Nephron progenitor cell (in vitro differentiated cells): ENCODE data around the gene PLXNA2.

Experiments
- DNase-seq: peaks from one replicate; pipeline ENCODE4 v3.0.0; 2021
- H3K27ac Mint-ChIP-seq: 2 replicates; pipeline ENCODE4 v1.8.0; 2021; ENCODE audit warnings: mild to moderate bottlenecking, moderate library complexity, mixed read lengths
- H3K27me3 Mint-ChIP-seq: 2 replicates; pipeline ENCODE4 v1.8.0; 2021; ENCODE audit warnings: mild to moderate bottlenecking, low read depth, mixed read lengths; ENCODE audit not compliant: poor library complexity
- H3K36me3 Mint-ChIP-seq: 2 replicates; pipeline ENCODE4 v1.8.0; 2021; ENCODE audit warnings: low read depth, mixed read lengths
- H3K4me1 Mint-ChIP-seq: 2 replicates; pipeline ENCODE4 v1.8.0; 2021; ENCODE audit warnings: mixed read lengths
- H3K4me3 Mint-ChIP-seq: 2 replicates; pipeline ENCODE4 v1.8.0; 2021; ENCODE audit warnings: mild to moderate bottlenecking, moderate library complexity, mixed read lengths
- H3K9me3 Mint-ChIP-seq: 2 replicates; pipeline ENCODE4 v1.8.0; 2021; ENCODE audit warnings: mild to moderate bottlenecking, moderate library complexity, mixed read lengths
- TF ChIP-seq, protein P1 (sequence below): fragments of 200-600 bp; sonication (generic); IDR thresholded peaks from 2 replicates; pipeline ENCODE4 v1.5.0; 2021; ENCODE audit warnings: antibody characterized with exemption

Gene PLXNA2

DNA sequence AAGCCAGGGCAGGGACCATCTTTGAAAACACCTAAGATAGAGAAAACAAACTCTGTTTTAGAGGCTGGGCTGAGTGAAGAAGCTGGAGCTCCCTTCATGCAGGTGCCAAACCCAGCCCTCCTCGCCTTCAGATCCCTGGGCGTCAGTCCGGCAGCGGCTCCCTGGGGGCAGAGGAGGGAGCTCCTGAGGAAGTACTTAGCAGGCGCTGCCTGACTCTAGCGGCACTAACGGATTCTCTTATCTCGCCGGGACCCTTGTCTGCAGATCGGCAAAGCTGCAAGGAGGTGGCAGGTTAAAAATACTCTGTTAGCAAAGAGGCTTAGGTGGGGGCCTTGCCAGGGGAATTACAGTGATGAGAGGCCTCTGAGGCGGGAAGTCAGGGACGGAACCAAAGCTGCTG lies 79.6 kb downstream of the PLXNA2 start:
- Mint-ChIP-seq H3K4me1 (peaks cover 87% of the 10 kb centered on the region), H3K36me3 (peaks cover 17% of the 10 kb centered on the region), H3K4me3 (no peak overlapping the region), H3K9me3 (no peaks in the 10 kb centered on the region), H3K27me3 (peaks cover 37% of the 10 kb centered on the region), H3K27ac (no peak overlapping the region)
- TF ChIP-seq, protein P1, sequence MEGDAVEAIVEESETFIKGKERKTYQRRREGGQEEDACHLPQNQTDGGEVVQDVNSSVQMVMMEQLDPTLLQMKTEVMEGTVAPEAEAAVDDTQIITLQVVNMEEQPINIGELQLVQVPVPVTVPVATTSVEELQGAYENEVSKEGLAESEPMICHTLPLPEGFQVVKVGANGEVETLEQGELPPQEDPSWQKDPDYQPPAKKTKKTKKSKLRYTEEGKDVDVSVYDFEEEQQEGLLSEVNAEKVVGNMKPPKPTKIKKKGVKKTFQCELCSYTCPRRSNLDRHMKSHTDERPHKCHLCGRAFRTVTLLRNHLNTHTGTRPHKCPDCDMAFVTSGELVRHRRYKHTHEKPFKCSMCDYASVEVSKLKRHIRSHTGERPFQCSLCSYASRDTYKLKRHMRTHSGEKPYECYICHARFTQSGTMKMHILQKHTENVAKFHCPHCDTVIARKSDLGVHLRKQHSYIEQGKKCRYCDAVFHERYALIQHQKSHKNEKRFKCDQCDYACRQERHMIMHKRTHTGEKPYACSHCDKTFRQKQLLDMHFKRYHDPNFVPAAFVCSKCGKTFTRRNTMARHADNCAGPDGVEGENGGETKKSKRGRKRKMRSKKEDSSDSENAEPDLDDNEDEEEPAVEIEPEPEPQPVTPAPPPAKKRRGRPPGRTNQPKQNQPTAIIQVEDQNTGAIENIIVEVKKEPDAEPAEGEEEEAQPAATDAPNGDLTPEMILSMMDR, result no peak
- no peak for DNase-seq

- Mint-ChIP-seq H3K4me3 (no peak overlapping the region), H3K36me3 (peaks cover 11% of the 10 kb centered on the region), H3K27me3 (peaks cover 35% of the 10 kb centered on the region), H3K27ac (no peak overlapping the region), H3K4me1 (peaks cover 88% of the 10 kb centered on the region), H3K9me3 (no peaks in the 10 kb centered on the region)
- no peak for DNase-seq
- TF ChIP-seq, protein P1, result no peak
Observed at GRCh38 chr1:208163539-208163938, 80.6 kb downstream of the PLXNA2 start.

DNA sequence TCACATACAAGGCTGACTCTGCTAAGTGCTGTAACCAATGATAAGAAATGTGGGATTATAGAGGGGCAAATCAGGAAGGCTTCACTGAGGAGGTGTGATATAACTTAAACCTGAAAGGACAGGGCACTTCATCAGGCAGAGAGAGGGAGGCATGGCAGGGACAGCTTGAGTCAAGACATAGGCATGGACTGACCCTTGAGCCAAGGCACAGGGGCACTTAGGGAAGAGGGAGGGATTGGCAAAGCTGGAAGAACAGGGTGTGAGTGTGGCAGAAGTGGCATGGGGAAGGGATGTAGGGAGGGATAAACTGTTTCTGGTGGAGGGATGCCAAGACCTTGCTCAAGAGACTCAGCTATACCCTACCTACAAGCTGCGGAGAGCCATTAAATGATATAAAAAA lies 81.3 kb downstream of the PLXNA2 start:
- DNase-seq, result no peak
- no peaks in the 10 kb centered on the region for H3K9me3 Mint-ChIP-seq
- TF ChIP-seq, protein P1, result no peak
- peaks cover 35% of the 10 kb centered on the region for H3K27me3 Mint-ChIP-seq
- peaks cover 11% of the 10 kb centered on the region for H3K36me3 Mint-ChIP-seq
- no peak overlapping the region for H3K4me3 Mint-ChIP-seq
- H3K27ac Mint-ChIP-seq, result no peak overlapping the region
- H3K4me1 Mint-ChIP-seq, result peaks cover 94% of the 10 kb centered on the region

DNA sequence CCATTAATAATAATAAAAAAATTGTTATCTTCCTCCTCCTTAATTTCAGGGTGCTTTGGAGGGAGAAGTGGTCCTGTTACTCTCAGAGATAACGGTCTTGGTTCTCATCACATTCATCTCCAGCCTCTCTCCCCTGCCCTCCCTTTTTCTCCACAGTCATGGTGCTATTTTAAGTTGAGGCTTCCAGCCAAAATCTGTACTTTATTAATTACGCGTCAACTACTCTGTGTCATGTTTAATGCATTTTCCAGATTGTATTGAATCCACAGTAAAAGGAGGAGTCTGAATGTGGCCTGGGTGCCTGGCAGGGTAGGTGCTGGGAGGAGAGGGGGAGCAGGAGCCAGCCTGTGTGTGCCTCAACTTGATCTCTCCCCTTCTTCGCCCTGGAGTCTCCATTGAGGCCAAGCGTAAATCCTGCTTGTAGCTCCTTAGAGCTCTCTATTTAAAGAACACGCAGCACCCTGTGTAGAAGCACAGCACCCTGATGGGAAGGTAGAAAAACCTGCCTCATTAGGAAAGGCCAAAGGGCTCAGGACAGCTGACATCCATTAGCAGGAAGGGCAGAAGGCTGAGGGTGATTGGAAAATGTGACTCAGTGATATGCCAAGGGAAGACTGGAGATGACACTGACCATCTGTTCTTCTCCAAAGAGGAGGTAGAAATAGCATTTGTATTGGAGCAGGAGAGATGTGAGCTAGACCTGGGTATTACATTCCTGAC lies 82.4 kb downstream of the PLXNA2 start:
- Mint-ChIP-seq H3K27ac (no peak overlapping the region), H3K9me3 (no peaks in the 10 kb centered on the region), H3K27me3 (peaks cover 31% of the 10 kb centered on the region), H3K4me3 (no peak overlapping the region), H3K4me1 (peaks cover 96% of the 10 kb centered on the region), H3K36me3 (peaks cover 11% of the 10 kb centered on the region)
- TF ChIP-seq, protein P1, result no peak
- DNase-seq, result no peak

DNA sequence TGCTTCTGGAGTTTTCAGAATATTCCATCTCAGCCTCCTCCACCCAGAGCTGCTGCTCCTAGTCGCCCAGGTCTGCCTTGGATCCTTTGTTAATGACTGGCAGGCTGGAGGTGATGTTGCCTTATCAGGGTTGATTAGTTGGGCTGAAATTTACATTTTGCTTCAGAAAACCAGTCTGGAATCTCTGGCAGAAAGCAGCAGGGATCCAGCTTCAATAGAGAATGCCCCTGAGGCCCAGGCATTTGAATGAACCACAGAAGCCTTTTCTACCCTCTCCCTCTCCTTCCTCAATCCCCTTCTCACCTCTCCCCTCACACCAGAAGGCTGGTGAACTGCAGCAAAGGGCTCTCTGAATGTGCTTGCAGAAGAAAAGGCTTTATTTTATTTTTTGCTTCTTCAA lies 83.2 kb downstream of the PLXNA2 start:
- peaks cover 92% of the 10 kb centered on the region for H3K4me1 Mint-ChIP-seq
- H3K27ac Mint-ChIP-seq, result no peak overlapping the region
- H3K36me3 Mint-ChIP-seq, result peaks cover 7% of the 10 kb centered on the region
- TF ChIP-seq, protein P1, result no peak
- H3K9me3 Mint-ChIP-seq, result no peaks in the 10 kb centered on the region
- no peak for DNase-seq
- H3K27me3 Mint-ChIP-seq, result peaks cover 30% of the 10 kb centered on the region
- H3K4me3 Mint-ChIP-seq, result no peak overlapping the region

GRCh38 chr1:208160259-208160819 lies 83.8 kb downstream of the PLXNA2 start:
- H3K4me1 Mint-ChIP-seq, result peaks cover 89% of the 10 kb centered on the region
- peaks cover under 1% of the 10 kb centered on the region for H3K36me3 Mint-ChIP-seq
- H3K4me3 Mint-ChIP-seq, result no peak overlapping the region
- H3K9me3 Mint-ChIP-seq, result no peaks in the 10 kb centered on the region
- TF ChIP-seq, protein P1, result no peak
- peak overlapping the region; percentile 97 for H3K27ac Mint-ChIP-seq
- DNase-seq, result no peak
- peaks cover 24% of the 10 kb centered on the region for H3K27me3 Mint-ChIP-seq
